H9 (cell line): ENCODE data around the gene SCG2. TPM values are rescaled to one million over a fixed set of nuclear protein-coding genes. Genes with fewer than 3 reads are reported as not detected.

Experiments used
- DNase-seq: peaks from one replicate; pipeline ENCODE4 v3.0.0-alpha.2; 2017
- H2AFZ ChIP-seq: one replicate; pipeline ENCODE4 v1.6.1; 2013; ENCODE audit warnings: mild to moderate bottlenecking, low read length, control low read depth, moderate library complexity
- H2AK5ac ChIP-seq: 2 replicates; pipeline ENCODE4 v1.6.1; 2013; ENCODE audit warnings: low read length, control low read depth, mixed read lengths; ENCODE audit not compliant: insufficient read length
- H2BK120ac ChIP-seq: one replicate; pipeline ENCODE4 v1.6.1; 2013; ENCODE audit warnings: low read depth, mild to moderate bottlenecking, low read length, control low read depth, inconsistent platforms; ENCODE audit not compliant: poor library complexity, severe bottlenecking
- H2BK12ac ChIP-seq: 2 replicates; pipeline ENCODE4 v1.6.1; 2013; ENCODE audit warnings: low read length, control low read depth, mixed read lengths, low read depth; ENCODE audit not compliant: insufficient read length
- H2BK15ac ChIP-seq: 2 replicates; pipeline ENCODE4 v1.6.1; 2013; ENCODE audit warnings: low read depth, low read length, control low read depth
- H2BK20ac ChIP-seq: one replicate; pipeline ENCODE4 v1.6.1; 2013; ENCODE audit warnings: low read depth, mild to moderate bottlenecking, low read length, control low read depth, inconsistent platforms; ENCODE audit not compliant: poor library complexity, severe bottlenecking
- H2BK5ac ChIP-seq: 2 replicates; pipeline ENCODE4 v1.6.1; 2013; ENCODE audit warnings: low read length, control low read depth, mixed read lengths; ENCODE audit not compliant: insufficient read length
- H3K14ac ChIP-seq: 2 replicates; pipeline ENCODE4 v1.6.1; 2013; ENCODE audit warnings: low read length, control low read depth; ENCODE audit not compliant: insufficient read depth
- H3K18ac ChIP-seq: 2 replicates; pipeline ENCODE4 v1.6.1; 2013; ENCODE audit warnings: low read depth, mild to moderate bottlenecking, mixed read lengths, low read length, control low read depth; ENCODE audit not compliant: insufficient read length
- H3K23ac ChIP-seq: 2 replicates; pipeline ENCODE4 v1.6.1; 2013; ENCODE audit warnings: low read length, control low read depth, mixed read lengths, low read depth; ENCODE audit not compliant: insufficient read length
- H3K23me2 ChIP-seq: 2 replicates; pipeline ENCODE4 v1.6.1; 2013; ENCODE audit warnings: low read depth, mild to moderate bottlenecking, mixed read lengths, low read length, control low read depth; ENCODE audit not compliant: insufficient read length, poor library complexity, severe bottlenecking
- H3K27ac ChIP-seq: 2 replicates; pipeline ENCODE4 v1.5.1; 2013; ENCODE audit warnings: low read length, control low read depth, mixed read lengths, low read depth; ENCODE audit not compliant: insufficient read length
- H3K27me3 ChIP-seq: 2 replicates; pipeline ENCODE4 v1.6.1; 2013; ENCODE audit warnings: low read length, control low read depth, inconsistent platforms; ENCODE audit not compliant: insufficient read depth
- H3K4ac ChIP-seq: 2 replicates; pipeline ENCODE4 v1.6.1; 2013; ENCODE audit warnings: low read depth, mild to moderate bottlenecking, control low read depth, inconsistent platforms, low read length, moderate library complexity
- H3K4me1 ChIP-seq: 2 replicates; pipeline ENCODE4 v1.6.1; 2013; ENCODE audit warnings: low read length, control low read depth, inconsistent platforms; ENCODE audit not compliant: insufficient read depth
- H3K4me2 ChIP-seq: 2 replicates; pipeline ENCODE4 v1.6.1; 2013; ENCODE audit warnings: low read length, control low read depth, mixed read lengths; ENCODE audit not compliant: insufficient read length, insufficient read depth
- H3K56ac ChIP-seq: 2 replicates; pipeline ENCODE4 v1.6.1; 2013; ENCODE audit warnings: low read depth, mild to moderate bottlenecking, mixed read lengths, low read length, control low read depth; ENCODE audit not compliant: insufficient read length
- H3K79me1 ChIP-seq: 2 replicates; pipeline ENCODE4 v1.6.1; 2013; ENCODE audit warnings: low read depth, mild to moderate bottlenecking, moderate library complexity, low read length, control low read depth, inconsistent platforms; ENCODE audit not compliant: insufficient read depth, poor library complexity, severe bottlenecking
- H3K79me2 ChIP-seq: 2 replicates; pipeline ENCODE4 v1.6.1; 2013; ENCODE audit warnings: low read length, control low read depth, inconsistent platforms; ENCODE audit not compliant: insufficient read depth
- H3K9ac ChIP-seq: 2 replicates; pipeline ENCODE4 v1.6.1; 2013; ENCODE audit warnings: low read length, control low read depth, mixed read lengths; ENCODE audit not compliant: insufficient read length; ENCODE audit errors: extremely low read depth
- H3K9me3 ChIP-seq: one replicate; pipeline ENCODE4 v1.6.1; 2013; ENCODE audit warnings: low read depth, low read length, inconsistent platforms; ENCODE audit not compliant: control insufficient read depth
- H3T11ph ChIP-seq: one replicate; pipeline ENCODE4 v1.6.1; 2013; ENCODE audit warnings: mild to moderate bottlenecking, low read length, control low read depth, inconsistent platforms
- H4K20me1 ChIP-seq: one replicate; pipeline ENCODE4 v1.6.1; 2013; ENCODE audit not compliant: control insufficient read depth, insufficient read length, insufficient read depth
- H4K5ac ChIP-seq: 2 replicates; pipeline ENCODE4 v1.6.1; 2013; ENCODE audit warnings: low read depth, mild to moderate bottlenecking, mixed read lengths, low read length, control low read depth; ENCODE audit not compliant: insufficient read length
- H4K8ac ChIP-seq: replicated peaks from 2 replicates; pipeline ENCODE4 v1.6.1; 2013; ENCODE audit warnings: low read length, control low read depth, mixed read lengths, low read depth; ENCODE audit not compliant: insufficient read length
- H4K91ac ChIP-seq: 2 replicates; pipeline ENCODE4 v1.6.1; 2013; ENCODE audit warnings: low read depth, mild to moderate bottlenecking, moderate library complexity, mixed read lengths, low read length, control low read depth; ENCODE audit not compliant: insufficient read length
- H3K27ac Mint-ChIP-seq, 3 experiments: 2 replicates in 2 of 3; 3 replicates in 1 of 3; pipeline ENCODE4 v1.8.0; 2020 to 2021; ENCODE audit warnings: mixed read lengths in 3 of 3, mild to moderate bottlenecking in 1 of 3, moderate library complexity in 1 of 3
- H3K27me3 Mint-ChIP-seq: 2 replicates; pipeline ENCODE4 v1.8.0; 2021; ENCODE audit warnings: low read depth, mild to moderate bottlenecking, moderate library complexity, mixed read lengths
- H3K36me3 Mint-ChIP-seq, 3 experiments: 2 replicates in 2 of 3; 3 replicates in 1 of 3; pipeline ENCODE4 v1.8.0; 2020 to 2021; ENCODE audit warnings: low read depth in 3 of 3, mixed read lengths in 3 of 3; ENCODE audit not compliant: insufficient read depth in 1 of 3
- H3K4me1 Mint-ChIP-seq, 2 experiments: 2 replicates each; pipeline ENCODE4 v1.8.0; 2020; ENCODE audit warnings: mixed read lengths in 2 of 2
- H3K4me3 Mint-ChIP-seq, 2 experiments: 2 replicates in 1 of 2; 3 replicates in 1 of 2; pipeline ENCODE4 v1.8.0; 2020 to 2021; ENCODE audit warnings: mild to moderate bottlenecking in 2 of 2, mixed read lengths in 2 of 2, moderate library complexity in 1 of 2
- H3K9me3 Mint-ChIP-seq, 2 experiments: 2 replicates in 1 of 2; 3 replicates in 1 of 2; pipeline ENCODE4 v1.8.0; 2020; ENCODE audit warnings: mild to moderate bottlenecking in 2 of 2, mixed read lengths in 2 of 2, moderate library complexity in 1 of 2
- WGBS: extraction: QIAGEN DNeasy Blood & Tissue Kit; methylation state at CpG from one replicate; pipeline ENCODE4 v1.1.7; 2013; ENCODE audit warnings: missing lambda C conversion rate, low lambda C conversion rate, mixed read lengths; ENCODE audit not compliant: insufficient read length; ENCODE audit errors: extremely low coverage; 5-methylcytosine and 5-hydroxymethylcytosine counted together
- total RNA-seq: library from RNA; stranded (reverse); gene quantifications from 2 replicates; pipeline ENCODE4 v1.2.1, GENCODE V29; 2021
- TF ChIP-seq, protein P1 (sequence below): fragments of 200-600 bp; sonication (generic); conservative IDR thresholded peaks from 3 replicates; pipeline ENCODE4 v1.8.0; 2021; ENCODE audit warnings: antibody characterized with exemption, mild to moderate bottlenecking

SCG2 gene
- total RNA-seq, 1 experiment from 2014 or later: 4.4 TPM

DNA sequence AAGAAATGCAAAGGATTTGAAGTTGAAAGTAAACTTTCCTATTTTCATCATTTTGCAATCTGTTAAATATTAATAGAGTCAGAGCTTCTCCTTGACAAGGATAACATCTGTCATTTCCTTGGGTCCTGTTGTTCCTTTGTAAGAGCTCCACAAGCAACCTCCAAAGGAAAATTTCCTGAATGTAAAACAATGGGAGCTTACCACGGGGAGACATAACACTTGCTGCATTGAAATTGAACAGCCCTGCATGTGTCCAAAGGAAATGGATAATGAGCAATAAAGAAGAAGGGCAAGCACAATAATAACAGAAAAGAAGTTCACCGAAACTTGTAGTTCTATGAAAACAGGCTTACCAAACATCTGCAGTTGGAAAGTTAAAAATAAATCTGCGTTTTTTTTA is 42.0 kb upstream of the SCG2 start:
- H3K56ac ChIP-seq: no peak overlapping the region
- H2BK15ac ChIP-seq: no peak overlapping the region
- H3K23me2 ChIP-seq: no peaks in the 10 kb centered on the region
- no peaks in the 10 kb centered on the region for H3K9me3 ChIP-seq
- TF ChIP-seq, protein P1, sequence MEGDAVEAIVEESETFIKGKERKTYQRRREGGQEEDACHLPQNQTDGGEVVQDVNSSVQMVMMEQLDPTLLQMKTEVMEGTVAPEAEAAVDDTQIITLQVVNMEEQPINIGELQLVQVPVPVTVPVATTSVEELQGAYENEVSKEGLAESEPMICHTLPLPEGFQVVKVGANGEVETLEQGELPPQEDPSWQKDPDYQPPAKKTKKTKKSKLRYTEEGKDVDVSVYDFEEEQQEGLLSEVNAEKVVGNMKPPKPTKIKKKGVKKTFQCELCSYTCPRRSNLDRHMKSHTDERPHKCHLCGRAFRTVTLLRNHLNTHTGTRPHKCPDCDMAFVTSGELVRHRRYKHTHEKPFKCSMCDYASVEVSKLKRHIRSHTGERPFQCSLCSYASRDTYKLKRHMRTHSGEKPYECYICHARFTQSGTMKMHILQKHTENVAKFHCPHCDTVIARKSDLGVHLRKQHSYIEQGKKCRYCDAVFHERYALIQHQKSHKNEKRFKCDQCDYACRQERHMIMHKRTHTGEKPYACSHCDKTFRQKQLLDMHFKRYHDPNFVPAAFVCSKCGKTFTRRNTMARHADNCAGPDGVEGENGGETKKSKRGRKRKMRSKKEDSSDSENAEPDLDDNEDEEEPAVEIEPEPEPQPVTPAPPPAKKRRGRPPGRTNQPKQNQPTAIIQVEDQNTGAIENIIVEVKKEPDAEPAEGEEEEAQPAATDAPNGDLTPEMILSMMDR: no peak
- no peak overlapping the region for H2BK5ac ChIP-seq
- Mint-ChIP-seq H3K27ac (no peak overlapping the region; a peak in 2 of 7 replicates), H3K9me3 (peaks cover 3 to 11% of the 10 kb centered on the region in 2 experiments; a peak in 4 of 5 replicates), H3K4me3 (no peak overlapping the region), H3K4me1 (peaks cover 41 to 53% of the 10 kb centered on the region in 2 experiments), H3K27me3 (no peaks in the 10 kb centered on the region; the same call in 1 of the 2 replicates), H3K36me3 (peaks cover 12 to 23% (median 19%) of the 10 kb centered on the region in 3 experiments)
- H3K4me1 ChIP-seq: peaks cover 11% of the 10 kb centered on the region
- no peaks in the 10 kb centered on the region for H3K27me3 ChIP-seq
- no peak overlapping the region for H4K91ac ChIP-seq
- no peak overlapping the region for H3K23ac ChIP-seq
- H3K79me2 ChIP-seq: no peaks in the 10 kb centered on the region
- no peak overlapping the region for H3K4ac ChIP-seq
- no peak overlapping the region for H3K18ac ChIP-seq
- no peak overlapping the region for H2BK120ac ChIP-seq
- H2BK20ac ChIP-seq: no peak overlapping the region
- no peak overlapping the region for H3T11ph ChIP-seq
- H3K9ac ChIP-seq: no peak overlapping the region
- no peak overlapping the region for H3K4me2 ChIP-seq
- H3K27ac ChIP-seq: no peak overlapping the region
- no peak overlapping the region for H4K5ac ChIP-seq
- no peak overlapping the region for H4K8ac ChIP-seq
- no peak for DNase-seq
- no peaks in the 10 kb centered on the region for H4K20me1 ChIP-seq
- no peak overlapping the region for H2AFZ ChIP-seq
- H3K14ac ChIP-seq: no peak overlapping the region
- no peak overlapping the region for H2AK5ac ChIP-seq
- no CpG with 5 or more reads among the region's 3 CpGs for WGBS
- no peak overlapping the region for H2BK12ac ChIP-seq
- no peaks in the 10 kb centered on the region for H3K79me1 ChIP-seq
